Upper lobe of left lung (tissue), 4 donors: ENCODE data around the gene GNB1L.

Source experiments
- EP300 ChIP-seq, 4 donors: sonication (generic); formaldehyde crosslinking; IDR thresholded peaks; one replicate each; pipeline ENCODE4 v1.5.1; 2017; ENCODE audit warnings: antibody characterized with exemption in 4 of 4, control low read depth in 2 of 4
- POLR2A ChIP-seq, 4 donors: fragments of 450-650 bp; IDR thresholded peaks; one replicate each; pipeline ENCODE4 v1.5.1; 2016 to 2017; ENCODE audit warnings: antibody characterized with exemption in 4 of 4, mild to moderate bottlenecking in 2 of 4
- POLR2AphosphoS5 ChIP-seq, 2 donors: sonication (generic); formaldehyde crosslinking; IDR thresholded peaks; one replicate each; pipeline ENCODE4 v1.5.1; 2017; ENCODE audit warnings: antibody characterized with exemption in 2 of 2
- TF ChIP-seq, protein P1 (sequence below), 6 experiments: fragments of 450-650 bp in 4 of 6; fragments of 200-600 bp in 2 of 6; sonication (generic) in 2 of 6; IDR thresholded peaks; one replicate each; pipeline ENCODE4 v1.5.1; 2016 to 2019; ENCODE audit warnings: antibody characterized with exemption in 6 of 6

DNA sequence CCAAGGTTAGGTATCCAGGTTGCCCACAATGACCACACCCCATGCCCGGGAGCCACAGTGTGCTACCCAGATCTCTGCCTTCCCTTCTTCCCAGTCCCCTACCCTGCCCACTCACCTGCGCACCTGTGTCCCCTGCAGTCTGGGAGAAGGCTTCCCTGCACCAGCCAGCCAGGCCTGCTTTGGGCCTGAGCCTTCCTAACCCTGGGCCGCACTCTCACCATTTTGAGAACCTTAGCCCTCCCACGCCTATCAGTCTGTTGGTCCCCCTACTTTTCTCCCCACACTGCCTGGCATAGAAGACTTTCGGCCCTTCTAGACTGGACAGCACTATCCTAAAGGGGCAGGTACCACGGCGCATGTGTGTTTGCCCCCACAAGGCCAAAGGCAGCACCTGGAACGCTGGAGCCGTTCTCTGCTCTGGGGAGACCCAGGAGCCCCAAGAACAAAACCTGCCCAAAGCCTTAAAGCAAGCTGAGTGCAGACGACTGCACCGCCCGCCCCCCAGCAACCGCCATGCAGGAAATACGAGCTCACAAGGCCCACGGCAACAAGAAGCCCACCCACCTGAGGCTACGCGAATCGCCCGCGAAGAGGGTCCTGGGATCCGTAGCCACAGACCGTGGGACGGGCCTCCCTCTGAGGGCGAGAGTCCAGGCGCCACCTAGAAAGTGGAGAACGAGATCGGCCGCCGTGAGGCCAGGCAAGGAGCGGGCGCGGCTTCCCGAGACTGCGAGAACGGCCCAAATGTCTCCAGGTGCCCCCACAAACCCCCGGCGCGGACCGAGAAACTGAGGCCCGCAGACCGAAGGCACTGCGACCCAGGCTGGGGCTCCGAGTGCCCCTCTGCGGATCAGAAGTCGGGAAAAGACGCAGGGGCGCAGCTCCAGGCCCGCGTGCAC, 546 bp downstream of the GNB1L start:
- TF ChIP-seq, protein P1, sequence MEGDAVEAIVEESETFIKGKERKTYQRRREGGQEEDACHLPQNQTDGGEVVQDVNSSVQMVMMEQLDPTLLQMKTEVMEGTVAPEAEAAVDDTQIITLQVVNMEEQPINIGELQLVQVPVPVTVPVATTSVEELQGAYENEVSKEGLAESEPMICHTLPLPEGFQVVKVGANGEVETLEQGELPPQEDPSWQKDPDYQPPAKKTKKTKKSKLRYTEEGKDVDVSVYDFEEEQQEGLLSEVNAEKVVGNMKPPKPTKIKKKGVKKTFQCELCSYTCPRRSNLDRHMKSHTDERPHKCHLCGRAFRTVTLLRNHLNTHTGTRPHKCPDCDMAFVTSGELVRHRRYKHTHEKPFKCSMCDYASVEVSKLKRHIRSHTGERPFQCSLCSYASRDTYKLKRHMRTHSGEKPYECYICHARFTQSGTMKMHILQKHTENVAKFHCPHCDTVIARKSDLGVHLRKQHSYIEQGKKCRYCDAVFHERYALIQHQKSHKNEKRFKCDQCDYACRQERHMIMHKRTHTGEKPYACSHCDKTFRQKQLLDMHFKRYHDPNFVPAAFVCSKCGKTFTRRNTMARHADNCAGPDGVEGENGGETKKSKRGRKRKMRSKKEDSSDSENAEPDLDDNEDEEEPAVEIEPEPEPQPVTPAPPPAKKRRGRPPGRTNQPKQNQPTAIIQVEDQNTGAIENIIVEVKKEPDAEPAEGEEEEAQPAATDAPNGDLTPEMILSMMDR (IDR thresholded peaks at IDR 0.05): no peak
- TF ChIP-seq POLR2AphosphoS5 (IDR thresholded peaks at IDR 0.05) (no peak), POLR2A (IDR thresholded peaks at IDR 0.05) (no peak), EP300 (IDR thresholded peaks at IDR 0.05) (no peak)
